Measurements from ENCODE around the gene FAM171A1.

FAM171A1 gene

DNA sequence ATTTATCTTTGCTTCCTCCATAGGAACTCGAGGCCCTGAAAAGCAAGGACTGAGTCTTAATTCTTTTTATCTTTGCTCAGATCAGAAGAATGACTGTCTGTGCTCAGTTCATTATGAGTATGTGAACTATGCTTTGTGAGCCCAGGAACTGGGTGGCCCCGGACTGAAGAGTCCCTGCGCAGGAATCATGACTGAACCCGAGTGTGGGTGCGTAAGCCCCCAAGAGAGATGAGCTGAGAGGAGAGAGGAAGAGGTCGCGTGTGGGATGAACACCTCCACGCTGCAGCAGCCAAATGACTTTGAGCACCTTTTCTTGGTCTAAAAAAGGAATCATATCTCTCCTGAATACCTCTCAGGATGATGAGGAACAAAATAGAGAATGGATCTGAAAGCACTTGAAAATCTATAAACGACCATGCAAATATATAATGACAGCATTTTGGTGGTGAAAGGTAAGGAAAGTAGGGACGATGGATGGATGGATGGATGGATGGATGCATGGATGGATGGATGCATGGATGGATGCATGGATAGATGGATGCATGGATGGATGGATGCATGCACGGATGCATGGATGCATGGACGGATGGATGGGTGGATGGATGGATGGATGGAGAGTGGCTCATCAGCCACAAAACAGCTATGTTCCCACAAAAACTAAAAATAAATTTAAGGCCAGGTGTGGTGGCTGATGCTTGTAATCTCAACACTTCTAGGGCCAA lies 19.8 kb downstream of the FAM171A1 start:
- H3K4me3 ChIP-seq (ENCODE audit: low read depth, low read length), result no peak overlapping the region
- no peak for DNase-seq (ENCODE audit: low read depth)
- TF ChIP-seq, protein P1, sequence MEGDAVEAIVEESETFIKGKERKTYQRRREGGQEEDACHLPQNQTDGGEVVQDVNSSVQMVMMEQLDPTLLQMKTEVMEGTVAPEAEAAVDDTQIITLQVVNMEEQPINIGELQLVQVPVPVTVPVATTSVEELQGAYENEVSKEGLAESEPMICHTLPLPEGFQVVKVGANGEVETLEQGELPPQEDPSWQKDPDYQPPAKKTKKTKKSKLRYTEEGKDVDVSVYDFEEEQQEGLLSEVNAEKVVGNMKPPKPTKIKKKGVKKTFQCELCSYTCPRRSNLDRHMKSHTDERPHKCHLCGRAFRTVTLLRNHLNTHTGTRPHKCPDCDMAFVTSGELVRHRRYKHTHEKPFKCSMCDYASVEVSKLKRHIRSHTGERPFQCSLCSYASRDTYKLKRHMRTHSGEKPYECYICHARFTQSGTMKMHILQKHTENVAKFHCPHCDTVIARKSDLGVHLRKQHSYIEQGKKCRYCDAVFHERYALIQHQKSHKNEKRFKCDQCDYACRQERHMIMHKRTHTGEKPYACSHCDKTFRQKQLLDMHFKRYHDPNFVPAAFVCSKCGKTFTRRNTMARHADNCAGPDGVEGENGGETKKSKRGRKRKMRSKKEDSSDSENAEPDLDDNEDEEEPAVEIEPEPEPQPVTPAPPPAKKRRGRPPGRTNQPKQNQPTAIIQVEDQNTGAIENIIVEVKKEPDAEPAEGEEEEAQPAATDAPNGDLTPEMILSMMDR (IDR thresholded peaks at IDR 0.05; ENCODE audit: control insufficient read depth, extremely low read depth, insufficient read depth), result no peak

DNA sequence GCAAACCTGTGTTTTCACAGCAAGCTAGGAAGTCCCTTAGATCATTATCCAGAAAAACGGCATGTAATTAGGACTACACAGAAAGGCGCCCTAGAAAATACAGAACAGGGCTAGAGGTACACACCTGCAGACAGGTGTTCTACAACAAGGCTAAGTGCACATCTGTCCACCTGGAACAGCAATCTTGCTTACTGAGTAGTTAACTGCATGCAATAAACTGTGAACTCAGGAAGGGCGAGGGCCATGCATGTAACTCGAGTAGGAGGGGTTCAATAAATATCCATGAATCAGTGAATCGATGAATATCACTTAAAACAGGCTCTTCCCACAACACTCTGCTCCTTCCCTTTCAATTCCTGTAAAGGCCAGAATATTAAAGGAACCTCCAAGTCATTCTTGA lies 22.0 kb downstream of the FAM171A1 start:
- no peak overlapping the region for H3K4me3 ChIP-seq (ENCODE audit: low read depth, low read length)
- TF ChIP-seq, protein P1 (IDR thresholded peaks at IDR 0.05; ENCODE audit: control insufficient read depth, extremely low read depth, insufficient read depth), result no peak
- DNase-seq (ENCODE audit: low read depth), result no peak

DNA sequence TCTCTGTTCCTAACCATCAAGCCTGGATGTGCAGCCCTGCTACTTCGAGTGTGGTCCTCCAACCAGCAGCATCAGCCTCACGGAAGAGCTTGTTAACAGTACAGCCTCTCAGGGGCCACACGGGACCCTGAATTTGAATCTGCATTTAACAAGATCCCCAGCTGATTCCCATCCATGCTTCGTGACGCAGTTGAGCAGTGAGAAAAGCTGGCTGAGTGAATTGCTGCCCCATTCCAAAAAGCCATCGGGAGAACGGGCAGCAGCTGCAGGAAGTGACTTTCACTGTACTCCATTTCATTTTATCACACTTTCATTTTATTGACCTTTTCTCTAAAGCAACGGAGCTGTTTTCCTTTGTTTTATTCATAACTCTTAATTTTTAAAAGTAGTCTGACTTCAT lies 22.5 kb downstream of the FAM171A1 start:
- H3K4me3 ChIP-seq (ENCODE audit: low read depth, low read length), result no peak overlapping the region
- DNase-seq (ENCODE audit: low read depth), result no peak
- TF ChIP-seq, protein P1 (IDR thresholded peaks at IDR 0.05; ENCODE audit: control insufficient read depth, extremely low read depth, insufficient read depth), result no peak

DNA sequence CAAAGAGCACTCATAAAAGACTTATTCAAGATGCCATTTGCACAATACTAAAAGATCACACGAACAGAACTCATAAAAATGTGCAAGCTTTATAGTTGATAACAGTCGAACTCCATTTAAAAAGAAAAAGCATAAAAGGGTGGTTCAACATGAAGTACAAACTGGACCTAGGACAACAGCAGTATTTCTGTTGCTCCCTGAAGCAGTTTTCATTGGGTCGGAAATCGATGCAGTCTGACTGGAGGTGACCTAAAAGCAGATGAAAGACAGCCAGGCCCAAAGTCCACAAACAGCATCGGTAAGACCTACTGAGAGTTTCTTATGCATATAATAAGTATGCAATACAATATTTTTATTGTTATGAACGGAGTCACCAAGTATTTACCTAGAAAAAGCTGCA lies 23.9 kb downstream of the FAM171A1 start:
- DNase-seq (ENCODE audit: low read depth), result no peak
- TF ChIP-seq, protein P1 (IDR thresholded peaks at IDR 0.05; ENCODE audit: control insufficient read depth, extremely low read depth, insufficient read depth), result no peak

DNA sequence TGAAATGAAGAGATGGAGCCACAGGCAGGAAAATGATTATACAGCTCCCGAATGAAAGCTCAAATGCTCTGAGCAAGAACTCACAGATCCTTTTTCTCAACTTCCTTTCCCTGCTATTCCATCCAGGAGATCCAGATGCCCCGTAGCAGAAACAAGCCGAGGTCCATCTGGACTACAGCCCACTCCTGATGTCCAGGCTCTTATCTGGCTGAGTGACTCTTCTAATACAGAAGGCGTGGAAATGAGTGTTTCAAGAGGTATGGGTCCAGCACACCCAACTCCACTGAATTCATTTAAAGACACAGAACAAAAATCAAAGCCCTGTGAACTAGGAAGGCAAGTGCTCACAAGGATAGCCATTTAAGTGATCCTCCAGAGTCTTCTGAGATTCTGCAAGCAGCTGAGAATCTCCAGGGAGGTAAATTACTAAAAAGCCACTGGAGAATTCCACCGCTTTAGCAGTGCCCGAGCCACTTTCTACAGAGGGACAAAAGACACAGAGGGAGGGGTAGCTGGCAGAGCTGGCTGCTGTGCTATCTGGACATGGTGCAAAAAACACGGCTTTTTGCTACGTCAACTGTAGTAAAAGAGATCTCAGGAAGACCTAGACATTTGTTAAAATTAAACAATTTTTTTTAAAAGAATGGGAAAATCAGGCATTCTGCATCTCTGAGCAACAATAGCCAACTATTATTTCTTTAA lies 24.5 kb downstream of the FAM171A1 start:
- TF ChIP-seq, protein P1 (IDR thresholded peaks at IDR 0.05; ENCODE audit: control insufficient read depth, extremely low read depth, insufficient read depth), result no peak
- no peak for DNase-seq (ENCODE audit: low read depth)
- no peak overlapping the region for H3K4me3 ChIP-seq (ENCODE audit: low read depth, low read length)

More for the DNA sequence above, 23.9 kb downstream of the FAM171A1 start:
- H3K4me3 ChIP-seq (ENCODE audit: low read depth, low read length), result no peak overlapping the region

DNA sequence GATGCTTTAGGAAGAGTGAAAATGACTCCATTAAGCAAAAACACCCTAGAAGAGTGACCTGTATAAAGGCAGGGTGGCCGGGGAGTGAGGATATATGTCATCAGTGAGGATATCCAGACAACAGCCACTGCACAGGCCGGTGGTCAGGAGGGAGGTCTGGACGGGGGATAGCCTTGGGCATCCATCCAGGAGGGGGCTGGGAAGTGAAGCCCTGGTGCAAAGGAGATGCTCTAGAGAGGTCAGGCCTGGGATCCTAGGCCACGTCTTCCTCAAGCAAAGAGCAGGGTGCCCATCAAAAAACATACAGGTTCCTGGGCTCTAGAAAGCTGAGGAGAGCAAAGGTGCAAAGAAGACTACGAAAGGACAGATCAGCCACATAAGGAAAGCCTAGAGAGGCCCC lies 25.6 kb downstream of the FAM171A1 start:
- TF ChIP-seq, protein P1 (IDR thresholded peaks at IDR 0.05; ENCODE audit: control insufficient read depth, extremely low read depth, insufficient read depth), result no peak
- H3K4me3 ChIP-seq (ENCODE audit: low read depth, low read length), result no peak overlapping the region
- DNase-seq (ENCODE audit: low read depth), result no peak
